ENCODE measurements around the gene CYS1. TPM values are rescaled to one million over a fixed set of nuclear protein-coding genes. Genes with fewer than 3 reads are reported as not detected.
"Not testable (repeated sequence)": the region's sequence is repeated elsewhere in the genome, so short reads cannot be mapped to it uniquely, and the experiment has no call there.

Gene CYS1
- total RNA-seq, 1 donor, result not detected

- no peak for DNase-seq (ENCODE audit: low read depth in 2 of 3, low spot score in 2 of 3)
Measured at GRCh38 chr2:10033251-10034006, 46.8 kb downstream of the CYS1 start.

DNA sequence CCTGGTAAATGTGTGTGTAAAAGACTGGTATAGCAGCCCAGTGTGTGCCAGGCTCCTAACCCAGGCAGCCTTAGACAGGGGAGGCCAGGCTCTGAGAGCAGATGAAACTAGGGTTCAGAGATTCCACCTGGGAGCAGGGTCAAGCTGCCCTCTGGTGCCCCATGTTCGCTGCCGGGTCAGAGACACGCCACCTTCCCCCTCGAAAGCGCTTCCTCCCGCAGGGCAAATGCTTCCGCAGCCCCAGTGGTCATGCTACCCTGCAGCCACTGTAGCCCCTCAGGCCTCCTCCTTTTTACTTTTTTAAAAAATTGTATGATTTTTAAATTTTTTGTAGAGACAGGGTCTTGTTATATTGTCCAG lies 47.5 kb downstream of the CYS1 start:
- no peak for DNase-seq (ENCODE audit: low read depth in 2 of 3, low spot score in 2 of 3)

GRCh38 chr2:10031886-10032745 lies 48.1 kb downstream of the CYS1 start:
- DNase-seq (ENCODE audit: low read depth in 2 of 3, low spot score in 2 of 3), result no peak

DNA sequence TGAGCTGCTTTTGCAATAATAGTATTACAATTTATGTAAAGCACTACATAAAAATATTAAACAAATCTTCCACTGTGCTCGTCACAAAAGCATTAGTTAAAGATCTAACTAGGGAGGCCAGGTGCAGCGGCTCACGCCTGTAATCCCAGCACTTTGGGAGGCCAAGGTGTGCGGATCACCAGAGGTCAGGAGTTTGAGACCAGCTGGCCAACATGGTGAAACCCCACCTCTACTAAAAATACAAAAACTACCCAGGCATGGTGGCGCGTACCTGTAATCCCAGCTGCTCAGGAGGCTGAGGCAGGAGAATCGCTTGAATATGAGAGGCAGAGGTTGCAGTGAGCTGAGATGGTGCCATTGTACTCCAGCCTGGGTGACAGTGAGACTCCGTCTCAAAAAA lies 49.4 kb downstream of the CYS1 start:
- DNase-seq (ENCODE audit: low read depth in 2 of 3, low spot score in 2 of 3), result not testable (repeated sequence)

GRCh38 chr2:10030311-10030736 lies 49.9 kb downstream of the CYS1 start:
- no peak for DNase-seq (ENCODE audit: low read depth in 2 of 3, low spot score in 2 of 3)

DNA sequence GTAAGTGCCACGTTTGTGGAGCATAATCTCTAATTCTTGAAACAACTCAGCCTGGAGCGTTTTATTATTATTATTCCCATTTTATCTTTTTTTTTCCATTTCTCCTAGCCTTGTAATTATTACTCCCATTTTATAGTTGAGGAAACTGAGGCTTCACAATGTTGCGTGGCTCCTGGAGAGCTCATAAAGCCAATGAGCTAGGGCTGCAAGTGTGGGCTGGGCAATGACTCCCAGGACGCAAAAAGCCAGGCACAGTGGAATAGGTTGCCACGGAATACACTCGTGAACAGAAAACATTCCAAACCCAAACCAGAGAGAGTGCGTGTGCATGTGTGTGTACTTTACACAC lies 50.4 kb downstream of the CYS1 start:
- no peak for DNase-seq (ENCODE audit: low read depth in 2 of 3, low spot score in 2 of 3)

GRCh38 chr2:10028988-10029874 lies 51.0 kb downstream of the CYS1 start:
- DNase-seq (ENCODE audit: low read depth in 2 of 3, low spot score in 2 of 3), result peak in 2 of 3 donors; percentile 79

GRCh38 chr2:10028407-10028987 lies 51.7 kb downstream of the CYS1 start:
- no peak for DNase-seq (ENCODE audit: low read depth in 2 of 3, low spot score in 2 of 3)

- DNase-seq (ENCODE audit: low read depth in 2 of 3, low spot score in 2 of 3), result no peak
Measured at GRCh38 chr2:10027660-10028330, 52.4 kb downstream of the CYS1 start.

DNA sequence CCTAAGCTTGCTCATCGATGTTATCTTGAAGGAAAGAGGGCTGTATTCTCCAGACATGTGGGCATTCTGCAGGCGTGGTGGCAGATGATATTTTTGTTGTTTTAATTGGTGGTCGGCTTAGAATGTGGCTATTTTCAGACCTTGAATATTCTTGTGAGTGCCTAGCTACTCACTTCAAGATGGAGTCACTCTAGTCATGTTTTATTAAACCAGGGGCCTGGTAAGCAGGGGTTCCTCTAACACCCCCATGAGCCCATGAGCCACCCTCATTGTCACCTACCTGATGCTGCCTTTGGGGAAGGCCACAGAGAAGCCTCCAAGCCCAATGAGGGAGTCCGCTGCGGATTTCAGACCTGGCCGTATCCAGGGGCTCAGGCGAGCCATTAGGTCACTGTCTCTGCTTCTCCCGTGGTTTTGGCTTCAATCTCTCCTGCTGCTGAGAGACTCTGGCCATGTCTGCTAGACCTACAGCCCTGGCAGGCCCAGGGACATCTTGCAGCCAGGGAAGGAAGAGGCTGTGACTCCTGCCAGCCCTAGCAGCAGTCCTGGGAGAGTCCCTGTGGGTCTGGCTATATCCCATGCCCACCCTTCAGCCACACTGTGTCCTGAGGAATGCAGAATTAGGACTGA lies 53.2 kb downstream of the CYS1 start:
- no peak for DNase-seq (ENCODE audit: low read depth in 2 of 3, low spot score in 2 of 3)

DNA sequence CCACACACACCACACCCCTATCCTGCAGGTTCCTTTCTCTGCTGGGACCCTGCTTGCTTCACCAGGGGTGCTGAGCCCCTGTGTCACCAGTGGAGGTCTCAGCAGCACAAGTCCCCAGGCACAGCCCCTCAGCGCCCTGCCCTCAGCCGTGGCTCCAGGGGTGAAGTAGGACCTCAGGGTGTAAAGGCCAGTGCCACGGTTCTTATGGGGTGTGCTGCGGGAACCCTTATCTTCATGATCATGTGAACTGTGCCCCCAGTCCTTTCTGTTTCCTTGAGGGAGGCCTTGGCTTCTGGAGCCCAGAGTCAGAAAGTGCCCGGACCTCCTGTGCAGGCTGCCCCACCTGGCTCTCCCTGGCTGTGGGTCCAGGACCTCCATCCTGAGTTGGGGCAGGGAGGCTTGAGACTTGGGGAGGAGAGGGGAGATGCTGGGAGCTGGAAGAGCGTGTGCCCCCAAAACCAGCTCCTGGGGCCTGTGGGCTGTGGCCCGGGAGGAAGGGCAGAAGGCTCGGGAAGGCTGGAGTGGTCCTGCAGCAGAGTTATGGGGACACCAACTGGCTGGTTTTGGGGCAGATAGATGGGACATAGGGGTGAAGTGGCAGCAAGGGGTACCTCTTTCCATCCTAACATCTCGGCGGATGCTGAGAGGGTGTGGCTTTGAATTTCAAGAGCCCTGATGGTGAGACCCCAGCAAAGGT lies 57.1 kb downstream of the CYS1 start:
- DNase-seq (ENCODE audit: low read depth in 2 of 3, low spot score in 2 of 3), result no peak

- no peak for DNase-seq (ENCODE audit: low read depth in 2 of 3, low spot score in 2 of 3)
Measured at GRCh38 chr2:10022445-10022844, 57.8 kb downstream of the CYS1 start.

DNA sequence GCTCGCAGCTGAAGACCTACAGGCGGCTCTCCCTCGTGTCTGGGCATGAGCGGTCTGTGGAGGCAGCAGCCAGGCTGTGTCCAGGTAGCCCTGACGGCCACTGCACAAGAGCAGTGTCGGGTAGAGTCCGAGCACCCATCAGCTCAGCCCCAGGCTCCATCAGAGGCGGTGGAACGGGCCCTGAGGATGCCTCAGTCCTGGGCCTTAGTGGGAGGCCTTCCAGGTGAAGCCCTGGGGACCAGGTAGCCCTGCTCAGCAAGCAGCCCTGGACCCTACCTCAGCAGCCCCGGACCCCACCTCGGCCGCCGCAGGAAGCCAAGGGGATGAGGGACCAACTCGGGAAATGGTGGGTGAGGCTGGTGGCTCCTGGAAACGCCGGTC lies 58.2 kb downstream of the CYS1 start:
- no peak for DNase-seq (ENCODE audit: low read depth in 2 of 3, low spot score in 2 of 3)

GRCh38 chr2:10019602-10020400 lies 60.4 kb downstream of the CYS1 start:
- DNase-seq (ENCODE audit: low read depth in 2 of 3, low spot score in 2 of 3), result no peak

- no peak for DNase-seq (ENCODE audit: low read depth in 2 of 3, low spot score in 2 of 3)
Measured at GRCh38 chr2:10019174-10019573, 61.0 kb downstream of the CYS1 start.

DNA sequence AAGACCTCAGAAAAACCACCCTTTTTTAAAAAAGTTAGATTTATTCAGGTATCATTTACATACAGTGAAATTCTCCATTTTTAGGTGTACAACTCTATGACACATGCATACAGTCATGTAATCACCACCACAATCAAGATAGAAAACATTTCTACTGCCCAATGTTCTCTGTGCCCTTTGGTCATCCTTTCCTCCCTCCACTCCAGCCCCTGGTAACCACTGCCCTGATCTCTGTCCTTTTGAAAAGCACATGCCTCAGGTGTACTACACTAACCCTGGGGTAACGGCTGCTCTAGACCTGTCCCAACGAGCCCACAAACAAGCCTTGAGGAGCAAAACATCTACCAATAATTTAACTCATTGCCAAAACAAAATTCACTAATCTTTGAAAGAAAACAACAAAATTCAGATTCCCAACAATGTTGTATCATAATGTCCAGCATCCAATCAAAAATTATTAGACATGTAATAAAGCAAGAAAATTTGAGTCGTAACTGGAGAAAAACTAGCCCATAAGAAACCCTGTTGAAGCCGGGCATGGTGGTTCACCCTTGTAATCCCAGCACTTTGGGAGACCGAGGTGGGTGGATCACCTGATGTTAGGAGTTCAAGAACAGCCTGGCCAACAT lies 62.8 kb downstream of the CYS1 start:
- DNase-seq (ENCODE audit: low read depth in 2 of 3, low spot score in 2 of 3), result no peak

DNA sequence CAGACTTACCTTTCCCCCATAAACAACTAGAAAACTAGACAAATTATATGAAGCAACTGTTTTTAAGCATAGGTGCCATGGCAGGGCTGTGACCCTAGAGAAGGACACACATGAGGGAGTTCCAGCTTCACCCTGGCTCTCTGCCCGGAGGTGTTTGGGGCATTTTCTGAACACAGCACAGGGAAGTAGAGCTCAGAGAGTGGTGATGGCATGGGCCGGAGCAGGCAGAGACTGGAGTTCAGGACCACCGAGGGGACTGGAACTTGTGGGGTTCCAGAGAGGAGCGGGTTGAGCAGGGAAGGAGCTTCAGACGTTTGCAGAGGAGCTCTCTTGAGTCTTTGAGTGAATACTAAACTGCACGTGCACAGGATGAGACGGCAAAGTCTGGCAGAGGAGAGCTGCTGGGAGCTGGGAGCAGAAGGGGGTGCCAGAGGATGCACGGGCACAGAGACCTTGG lies 63.4 kb downstream of the CYS1 start:
- no peak for DNase-seq (ENCODE audit: low read depth in 2 of 3, low spot score in 2 of 3)

Data from hematopoietic multipotent progenitor cell (in vitro differentiated cells).